GM19455 (cell line): Measurements from ENCODE around the gene VIPR2.
"Not testable (repeated sequence)": the region's sequence is repeated elsewhere in the genome, so short reads cannot be mapped to it uniquely, and the experiment has no call there.

Experiments used
- ATAC-seq: cut with Tn5 transposase; IDR thresholded peaks from one replicate; pipeline ENCODE4 v1.9.1; 2021; ENCODE audit not compliant: unreplicated experiment

VIPR2 gene

GRCh38 chr7:159094023-159094740 is 50.5 kb downstream of the VIPR2 start:
- no peak for ATAC-seq

DNA sequence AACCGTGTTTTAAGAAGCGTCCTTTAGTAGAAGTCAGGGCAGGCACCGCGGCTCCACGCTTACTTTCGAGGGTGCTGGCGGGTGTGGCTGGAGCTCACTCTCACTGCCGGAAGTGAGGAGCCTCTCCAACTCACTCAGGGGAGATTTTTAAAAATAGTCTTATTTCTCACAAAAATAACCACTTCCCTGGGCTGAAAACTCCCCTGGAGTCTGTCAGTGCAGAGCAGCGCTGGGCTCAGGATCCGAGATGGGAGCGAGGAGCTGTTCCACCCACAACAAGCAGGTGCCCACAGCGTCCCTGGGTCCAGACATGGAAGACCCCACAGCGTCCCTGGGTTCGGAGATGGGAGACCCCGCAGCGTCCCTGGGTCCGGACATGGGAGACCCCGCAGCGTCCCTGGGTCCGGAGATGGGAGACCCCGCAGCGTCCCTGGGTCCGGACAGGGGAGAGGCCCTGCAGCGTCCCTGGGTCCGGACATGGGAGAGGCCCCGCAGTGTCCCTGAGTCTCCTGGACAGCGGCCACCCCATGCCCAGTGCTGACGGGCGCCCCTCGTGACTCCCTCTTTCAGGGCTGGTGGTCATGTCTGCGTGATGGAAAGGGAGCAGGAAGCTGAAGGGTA is 51.2 kb downstream of the VIPR2 start:
- no peak for ATAC-seq

GRCh38 chr7:159092701-159093121 is 52.0 kb downstream of the VIPR2 start:
- ATAC-seq: no peak

GRCh38 chr7:159091480-159092475 is 52.9 kb downstream of the VIPR2 start:
- ATAC-seq: no peak

- ATAC-seq: no peak
Observed at GRCh38 chr7:159091041-159091440, 53.6 kb downstream of the VIPR2 start.

GRCh38 chr7:159088016-159088865 is 56.4 kb downstream of the VIPR2 start:
- no peak for ATAC-seq

DNA sequence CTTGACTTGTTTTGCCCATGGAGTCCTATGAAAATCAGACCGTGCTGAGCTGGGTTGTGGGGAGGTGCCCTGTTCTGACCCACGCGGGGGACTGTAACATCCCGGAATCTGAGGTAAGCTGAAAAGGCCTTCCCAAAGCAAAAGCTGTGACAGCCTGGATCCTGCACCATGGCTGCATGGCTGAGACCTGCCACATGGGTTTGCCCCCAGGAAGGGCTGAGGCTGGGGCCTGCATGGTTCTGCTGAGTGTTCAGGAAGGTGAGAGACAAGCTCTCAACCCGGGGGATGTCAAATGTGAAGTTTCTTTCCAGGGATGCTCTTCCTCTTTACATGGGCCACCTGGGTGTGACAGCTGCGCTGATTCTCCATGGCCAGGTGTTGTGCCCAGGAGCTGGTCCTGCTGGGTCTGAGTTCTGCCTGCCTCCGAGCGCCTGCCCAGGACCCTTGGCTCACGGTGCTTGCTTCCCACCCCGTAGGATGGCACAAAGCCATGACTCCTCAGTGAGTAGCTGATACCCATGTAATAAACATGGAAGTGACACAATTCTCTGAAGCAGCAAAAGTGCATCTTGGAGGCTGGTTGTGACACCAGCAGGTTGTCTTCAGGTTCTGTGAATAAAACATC is 58.3 kb downstream of the VIPR2 start:
- no peak for ATAC-seq

GRCh38 chr7:159084069-159084801 is 60.4 kb downstream of the VIPR2 start:
- no peak for ATAC-seq

- no peak for ATAC-seq
Observed at GRCh38 chr7:159083698-159084068, 61.0 kb downstream of the VIPR2 start.

DNA sequence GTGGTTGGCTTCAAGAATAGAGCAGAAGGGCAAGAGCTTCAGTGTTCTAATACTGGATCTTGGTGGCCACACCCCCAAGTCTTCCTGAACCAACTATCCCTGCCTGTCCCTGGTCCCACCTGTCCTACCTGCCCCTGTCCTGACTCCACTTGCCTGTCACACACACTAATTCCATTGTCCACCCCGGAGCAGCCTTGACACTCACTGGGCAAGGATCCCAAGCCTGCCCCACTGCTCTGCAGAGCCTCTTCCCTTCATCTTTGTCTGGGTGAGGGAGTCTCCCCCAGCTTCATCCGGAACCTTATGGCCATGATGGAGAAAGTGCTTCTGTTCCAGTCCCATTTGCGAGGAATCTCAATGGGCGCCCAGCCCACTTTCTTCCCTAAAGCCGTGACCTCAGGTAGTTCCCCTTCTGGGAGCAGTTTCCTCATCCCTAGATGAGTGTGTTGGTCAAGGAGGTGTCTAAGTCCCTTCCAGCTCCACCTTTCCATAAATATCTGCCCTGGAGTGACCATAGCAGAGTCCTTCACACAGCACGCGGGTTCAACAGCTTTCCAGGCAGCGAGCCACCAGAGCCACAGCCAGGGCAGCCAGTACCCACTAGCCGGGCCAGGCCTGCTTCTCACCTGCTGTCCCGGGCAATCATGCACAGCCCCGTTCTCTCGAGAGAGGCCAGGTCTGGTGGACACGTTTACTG is 61.5 kb downstream of the VIPR2 start:
- no peak for ATAC-seq

DNA sequence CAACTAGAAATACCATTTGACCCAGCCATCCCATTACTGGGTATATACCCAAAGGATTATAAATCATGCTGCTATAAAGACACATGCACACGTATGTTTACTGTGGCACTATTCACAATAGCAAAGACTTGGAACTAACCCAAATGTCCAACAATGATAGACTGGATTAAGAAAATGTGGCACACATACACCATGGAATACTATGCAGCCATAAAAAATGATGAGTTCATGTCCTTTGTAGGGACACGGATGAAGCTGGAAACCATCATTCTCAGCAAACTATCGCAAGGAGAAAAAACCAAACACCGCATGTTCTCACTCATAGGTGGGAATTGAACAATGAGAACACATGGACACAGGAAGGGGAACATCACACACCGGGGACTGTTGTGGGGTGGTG is 62.6 kb downstream of the VIPR2 start:
- ATAC-seq: not testable (repeated sequence)

DNA sequence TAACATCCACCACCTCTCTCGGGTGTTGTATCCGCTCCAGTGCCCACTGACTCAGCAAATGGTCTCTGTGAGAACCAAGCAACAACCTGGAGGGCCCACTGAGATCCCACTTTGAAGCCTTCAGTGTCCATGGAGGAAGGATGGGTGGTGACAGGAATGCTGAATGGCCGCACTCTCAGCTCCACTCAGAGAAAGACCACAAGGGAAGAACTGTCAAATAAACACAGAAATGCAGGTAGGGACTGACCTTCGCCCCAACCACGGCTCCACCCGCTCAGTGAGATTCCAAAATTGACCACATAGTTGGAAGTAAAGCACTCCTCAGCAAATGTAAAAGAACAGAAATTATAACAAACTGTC is 65.8 kb downstream of the VIPR2 start:
- no peak for ATAC-seq

- ATAC-seq: no peak
Observed at GRCh38 chr7:159078193-159078910, 66.3 kb downstream of the VIPR2 start.

- ATAC-seq: no peak
Observed at GRCh38 chr7:159076333-159076732, 68.3 kb downstream of the VIPR2 start.

DNA sequence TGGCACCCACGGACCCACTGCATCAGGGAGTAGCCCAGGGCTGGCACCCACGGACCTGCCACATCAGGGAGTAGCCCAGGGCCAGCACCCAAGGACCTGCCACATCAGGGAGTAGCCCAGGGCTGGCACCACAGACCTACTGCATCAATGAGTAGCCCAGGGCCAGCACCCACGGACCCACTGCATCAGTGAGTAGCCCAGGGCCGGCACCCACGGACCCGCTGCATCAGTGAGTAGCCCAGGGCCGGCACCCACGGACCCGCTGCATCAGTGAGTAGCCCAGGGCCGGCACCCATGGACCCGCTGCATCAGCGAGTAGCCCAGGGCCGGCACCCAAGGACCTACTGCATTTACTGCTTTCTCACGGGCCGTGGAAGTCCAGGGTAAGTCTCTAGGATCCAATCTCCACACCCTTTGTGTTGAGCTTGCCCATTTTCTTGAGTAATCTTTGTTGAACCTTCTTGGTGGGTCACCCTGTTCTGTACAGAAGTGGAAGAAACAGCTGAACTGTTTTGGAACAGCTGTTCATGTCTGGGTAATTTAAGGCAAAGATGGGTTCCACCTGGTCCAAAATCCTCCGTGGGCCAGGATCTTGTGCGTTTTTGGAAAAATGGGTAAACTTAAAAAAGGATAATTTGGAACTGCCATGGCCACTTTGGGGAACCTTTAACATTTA is 69.0 kb downstream of the VIPR2 start:
- ATAC-seq: no peak

GRCh38 chr7:159071260-159071659 is 73.4 kb downstream of the VIPR2 start:
- ATAC-seq: no peak

GRCh38 chr7:159070431-159071148 is 74.1 kb downstream of the VIPR2 start:
- ATAC-seq: no peak
